Renal pelvis (tissue), 3 donors: ENCODE data around the gene NOP16. TPM values are rescaled to one million over a fixed set of nuclear protein-coding genes. Genes with fewer than 3 reads are reported as not detected.

ENCODE experiments used
- polyA plus RNA-seq, 3 donors: library from polyadenylated mRNA; unstranded; fragments of 120-200 nt; gene quantifications; one replicate each; pipeline ENCODE4 v1.2.1, GENCODE V29; 2013; ENCODE audit not compliant: insufficient read length in 3 of 3

NOP16 gene
- polyA plus RNA-seq, 3 donors: 31.5 to 37.4 (median 35.8) TPM

Other genes with a start within 250 kb of the NOP16 start
- gene SIMC1, start 150.2 kb downstream of the NOP16 start, polyA plus RNA-seq: 10 to 100 TPM; 18.4 to 21.1 (median 19.8) TPM
- 100 to 1,000 TPM; 134 to 173 (median 157) TPM for gene KIAA1191, start 26.8 kb downstream of the NOP16 start, polyA plus RNA-seq
- gene ARL10, start 23.1 kb downstream of the NOP16 start, polyA plus RNA-seq: 10 to 100 TPM in 2 of 3 donors, 1 to 10 TPM in 1; 10.0 to 16.2 (median 14.3) TPM
- 100 to 1,000 TPM; 104 to 127 (median 124) TPM for gene HIGD2A, start 153 bp upstream of the NOP16 start, polyA plus RNA-seq
- gene CLTB, start 27.9 kb upstream of the NOP16 start, polyA plus RNA-seq: 10 to 100 TPM; 53.0 to 63.3 (median 55.3) TPM
- gene FAF2, start 59.8 kb upstream of the NOP16 start, polyA plus RNA-seq: 10 to 100 TPM; 45.7 to 52.5 (median 48.7) TPM
- gene RNF44, start 148.8 kb upstream of the NOP16 start, polyA plus RNA-seq: 10 to 100 TPM; 54.6 to 73.4 (median 64.7) TPM
- gene CDHR2, start 160.7 kb upstream of the NOP16 start, polyA plus RNA-seq: 10 to 100 TPM; 25.0 to 26.1 (median 26.0) TPM
- gene GPRIN1, start 221.6 kb upstream of the NOP16 start, polyA plus RNA-seq: 1 to 10 TPM; 1.9 to 2.3 (median 2.3) TPM
- under 1 TPM in 1 of 3 donors, not detected in 2; 0.43 TPM for gene SNCB, start 241.9 kb upstream of the NOP16 start, polyA plus RNA-seq
- under 1 TPM in 2 of 3 donors, not detected in 1; 0.04 to 0.10 TPM for gene EIF4E1B, start 242.1 kb upstream of the NOP16 start, polyA plus RNA-seq